NOMO-1 treated with dmso at 0.1 percent for 144 hours (cell line): Measurements from ENCODE around the gene GTF2A2.

Source experiments
- DNase-seq: peaks from one replicate; lab custom pipeline; 2025; ENCODE audit not compliant: unreplicated experiment; lab: John Stamatoyannopoulos, UW

Gene GTF2A2

GRCh38 chr15:59609730-59610712 is 47.3 kb downstream of the GTF2A2 start:
- no peak for DNase-seq

GRCh38 chr15:59605994-59606393 is 51.3 kb downstream of the GTF2A2 start:
- DNase-seq, result no peak

- DNase-seq, result no peak
These were observed 58.9 kb downstream of the GTF2A2 start for GRCh38 chr15:59598461-59598860.

- no peak for DNase-seq
These were observed 60.7 kb downstream of the GTF2A2 start for GRCh38 chr15:59596640-59597039.

GRCh38 chr15:59595434-59595915 is 61.8 kb downstream of the GTF2A2 start:
- DNase-seq, result no peak

- DNase-seq, result no peak
These were observed 62.3 kb downstream of the GTF2A2 start for GRCh38 chr15:59594991-59595390.

- no peak for DNase-seq
These were observed 62.8 kb downstream of the GTF2A2 start for GRCh38 chr15:59594493-59594942.

GRCh38 chr15:59591356-59591755 is 66.0 kb downstream of the GTF2A2 start:
- DNase-seq, result no peak

- DNase-seq, result no peak
These were observed 67.3 kb downstream of the GTF2A2 start for GRCh38 chr15:59590027-59590426.
